Calu3 (cell line): ENCODE data around the gene MRPS23. TPM values are rescaled to one million over a fixed set of nuclear protein-coding genes. Genes with fewer than 3 reads are reported as not detected.
A peak's percentile ranks its signal among the peaks of the same experiment; 100 is the strongest.
"Not testable (repeated sequence)": the region's sequence is repeated elsewhere in the genome, so short reads cannot be mapped to it uniquely, and the experiment has no call there.

Experiments used
- BruUV-seq: library from RNA; stranded (reverse); fragments of 400-500 nt; replicated peaks from 2 replicates; lab custom pipeline; 2021; lab: Mats Ljungman, UMichigan
- CTCF ChIA-PET: fragments of 300-600 bp; sonication (Branson Sonifier 250); formaldehyde crosslinking; loops from one replicate; lab custom pipeline; 2022; ENCODE audit warnings: antibody characterized with exemption; lab: Charles Lee
- DNase-seq: peaks from one replicate; pipeline ENCODE4 v3.0.0; 2022
- H3K27ac Mint-ChIP-seq: one replicate; pipeline ENCODE4 v1.8.0; 2022; ENCODE audit warnings: mixed read lengths; ENCODE audit not compliant: unreplicated experiment
- H3K27me3 Mint-ChIP-seq: one replicate; pipeline ENCODE4 v1.8.0; 2022; ENCODE audit warnings: mixed read lengths; ENCODE audit not compliant: unreplicated experiment
- H3K36me3 Mint-ChIP-seq: one replicate; pipeline ENCODE4 v1.8.0; 2022; ENCODE audit warnings: mild to moderate bottlenecking, moderate library complexity, mixed read lengths; ENCODE audit not compliant: insufficient read depth, unreplicated experiment
- H3K4me1 Mint-ChIP-seq: one replicate; pipeline ENCODE4 v1.8.0; 2022; ENCODE audit warnings: mild to moderate bottlenecking, low read depth, mixed read lengths; ENCODE audit not compliant: unreplicated experiment
- H3K4me3 Mint-ChIP-seq: one replicate; pipeline ENCODE4 v1.8.0; 2022; ENCODE audit warnings: mild to moderate bottlenecking, low read depth, moderate library complexity, mixed read lengths; ENCODE audit not compliant: unreplicated experiment
- H3K9me3 Mint-ChIP-seq: one replicate; pipeline ENCODE4 v1.8.0; 2022; ENCODE audit warnings: low read depth, mixed read lengths; ENCODE audit not compliant: unreplicated experiment
- CTCF ChIP-seq: fragments of 200-600 bp; IDR thresholded peaks from one replicate; pipeline ENCODE4 v1.8.0; 2022; ENCODE audit warnings: antibody characterized with exemption; ENCODE audit not compliant: unreplicated experiment
- intact Hi-C: fragments of 100-400 bp; cut with micrococcal nuclease; formaldehyde crosslinking; loops from one replicate; pipeline ENCODE4 v1.10.0; 2022; ENCODE audit not compliant: unreplicated experiment
- total RNA-seq: library from RNA; stranded (reverse); gene quantifications from 2 replicates; pipeline ENCODE4 v1.2.3, GENCODE V29; 2022

Gene MRPS23
- total RNA-seq, 1 experiment from 2014 or later = 38.1 TPM

- intact Hi-C loops = no loop called here
- no TSS peak for BruUV-seq
- H3K4me1 Mint-ChIP-seq = peaks cover 11% of the 10 kb centered on the region
- H3K36me3 Mint-ChIP-seq = peaks cover 21% of the 10 kb centered on the region
- no peaks in the 10 kb centered on the region for H3K27me3 Mint-ChIP-seq
- DNase-seq = no peak
- no peak overlapping the region for H3K4me3 Mint-ChIP-seq
- TF ChIP-seq CTCF = no peak
- CTCF ChIA-PET = interaction anchor here (1.5 kb wide), 1 partner anchor 147 kb away, joined by 5 read pairs; no protein-coding TSS in a partner anchor
- H3K9me3 Mint-ChIP-seq = no peaks in the 10 kb centered on the region
- H3K27ac Mint-ChIP-seq = no peak overlapping the region
Observed at GRCh38 chr17:57852092-57852954, 2.5 kb upstream of the MRPS23 start.

GRCh38 chr17:57849163-57849873, 526 bp downstream of the MRPS23 start:
- H3K9me3 Mint-ChIP-seq = no peaks in the 10 kb centered on the region
- no peaks in the 10 kb centered on the region for H3K27me3 Mint-ChIP-seq
- intact Hi-C loops = no loop called here
- H3K27ac Mint-ChIP-seq = peak overlapping the region; percentile 91
- peaks cover 21% of the 10 kb centered on the region for H3K36me3 Mint-ChIP-seq
- BruUV-seq = TSS peak; percentile 71
- DNase-seq = no peak
- peak overlapping the region; percentile 91 for H3K4me3 Mint-ChIP-seq
- no peak for TF ChIP-seq CTCF
- peaks cover 11% of the 10 kb centered on the region for H3K4me1 Mint-ChIP-seq
- CTCF ChIA-PET = interaction anchor here (1.1 to 1.4 kb wide), 3 partner anchors 146 to 158 kb away, joined by 3 to 10 read pairs (median 3); partner anchors contain the start of gene SRSF1

GRCh38 chr17:57846056-57846945, 3.5 kb downstream of the MRPS23 start:
- H3K27me3 Mint-ChIP-seq, H3K9me3 Mint-ChIP-seq, intact Hi-C loops, H3K4me3 Mint-ChIP-seq, H3K27ac Mint-ChIP-seq, H3K4me1 Mint-ChIP-seq, DNase-seq, BruUV-seq: not testable (repeated sequence)
- H3K36me3 Mint-ChIP-seq = peaks cover 34% of the 10 kb centered on the region
- CTCF ChIA-PET = interaction anchor here (0.6 kb wide), 1 partner anchor 1593 kb away, joined by 3 read pairs; no protein-coding TSS in a partner anchor

- Mint-ChIP-seq H3K27me3 (no peaks in the 10 kb centered on the region), H3K4me3 (no peak overlapping the region), H3K27ac (no peak overlapping the region), H3K9me3 (no peaks in the 10 kb centered on the region), H3K4me1 (no peaks in the 10 kb centered on the region), H3K36me3 (peaks cover 14% of the 10 kb centered on the region)
- intact Hi-C loops = no loop called here
- DNase-seq = no peak
- no TSS peak for BruUV-seq
- TF ChIP-seq CTCF = no peak
- CTCF ChIA-PET = no interaction called here
Observed at GRCh38 chr17:57842280-57842679, 7.6 kb downstream of the MRPS23 start.
